NCI-H345 (cell line): Measurements from ENCODE around the gene ST6GALNAC4.

ENCODE experiments used
- DNase-seq: peaks from one replicate; lab custom pipeline; 2025; lab: John Stamatoyannopoulos, UW

The ST6GALNAC4 gene

GRCh38 chr9:127929625-127929979 is 12.8 kb upstream of the ST6GALNAC4 start:
- DNase-seq, result no peak

DNA sequence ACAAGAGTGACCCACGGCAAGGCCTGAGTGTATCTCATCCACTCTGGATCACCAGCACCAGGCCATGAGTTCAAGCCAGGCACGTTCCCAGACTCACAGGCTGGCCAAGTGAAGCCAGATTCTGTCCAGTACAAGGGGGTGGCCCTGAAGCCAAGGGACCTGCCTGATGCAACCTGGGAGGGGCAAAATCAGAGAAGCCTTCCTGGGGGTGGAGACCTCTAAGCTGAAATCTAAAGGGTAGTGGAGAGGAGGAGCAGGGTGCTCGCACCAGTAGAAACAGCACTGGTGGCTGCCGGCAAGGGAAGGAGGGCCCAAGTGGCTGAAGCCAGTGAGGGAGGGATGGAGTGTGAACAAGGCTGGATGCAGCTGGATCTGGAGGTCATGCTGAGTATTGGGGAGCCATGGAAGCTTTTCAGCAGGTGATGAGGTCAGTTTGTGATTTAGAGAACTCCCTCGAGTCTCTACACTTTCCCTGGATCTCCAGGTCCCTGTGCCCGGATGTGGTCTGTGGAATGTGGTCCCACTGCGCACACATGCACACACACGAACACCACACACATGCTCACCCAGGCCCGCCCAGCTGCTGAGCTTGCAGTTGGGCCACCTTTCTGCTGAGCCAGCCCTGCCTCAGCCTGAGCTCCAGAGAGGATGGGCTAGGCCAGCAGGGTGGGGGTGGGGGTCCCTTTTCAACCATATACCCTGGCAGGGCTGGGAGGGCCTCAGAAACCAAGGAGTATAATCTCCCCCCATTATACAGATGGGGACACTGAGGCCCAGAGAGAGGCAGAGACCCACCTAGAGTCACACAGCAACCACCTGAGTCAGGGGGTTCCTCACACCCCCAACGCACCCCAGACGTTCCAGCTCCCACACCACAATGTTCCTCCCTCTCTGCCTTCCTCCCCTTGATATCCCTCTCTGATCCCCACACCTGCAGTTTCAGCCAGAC is 12.1 kb upstream of the ST6GALNAC4 start:
- DNase-seq, result no peak

- peak; percentile 50 for DNase-seq
Observed at GRCh38 chr9:127927988-127928675, 11.3 kb upstream of the ST6GALNAC4 start.

DNA sequence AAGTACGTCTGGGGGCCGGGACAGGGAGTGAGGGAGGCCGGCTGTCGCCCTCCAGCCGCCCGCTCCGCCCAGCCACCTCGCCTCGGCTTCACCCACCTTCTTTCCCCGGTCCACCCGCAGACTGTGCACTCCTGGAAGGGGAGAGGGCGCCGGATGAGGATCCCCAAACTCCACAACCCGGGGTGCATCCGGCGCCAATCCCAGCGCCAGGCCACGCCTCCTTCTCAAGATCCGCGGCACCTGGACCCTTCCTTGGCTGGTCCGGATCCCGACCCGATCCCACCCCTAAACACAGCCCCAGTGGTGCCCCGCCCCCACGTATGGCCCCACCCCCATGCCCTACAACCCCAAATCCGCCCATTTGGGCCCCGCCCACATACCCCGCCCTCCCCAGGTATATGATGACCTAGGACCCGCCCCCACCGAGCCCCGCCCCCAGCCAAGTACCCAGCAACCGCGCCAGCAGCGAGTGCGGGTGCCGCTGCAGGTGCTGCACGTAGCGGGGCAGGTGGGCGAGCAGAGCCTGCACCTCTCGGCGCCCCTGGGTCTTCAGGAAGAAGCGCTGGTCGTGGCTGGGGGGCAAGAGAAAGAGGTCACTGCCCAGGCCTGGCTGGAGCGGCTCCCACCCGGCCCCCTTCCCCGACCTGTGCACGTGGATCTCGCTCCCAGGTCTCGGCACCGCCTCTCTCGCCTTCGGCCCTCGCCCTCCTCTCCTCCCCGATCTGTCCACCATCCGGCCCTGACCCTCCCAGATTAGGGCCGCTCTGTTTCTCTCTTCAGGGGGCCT is 10.6 kb upstream of the ST6GALNAC4 start:
- DNase-seq, result peak; percentile 83

DNA sequence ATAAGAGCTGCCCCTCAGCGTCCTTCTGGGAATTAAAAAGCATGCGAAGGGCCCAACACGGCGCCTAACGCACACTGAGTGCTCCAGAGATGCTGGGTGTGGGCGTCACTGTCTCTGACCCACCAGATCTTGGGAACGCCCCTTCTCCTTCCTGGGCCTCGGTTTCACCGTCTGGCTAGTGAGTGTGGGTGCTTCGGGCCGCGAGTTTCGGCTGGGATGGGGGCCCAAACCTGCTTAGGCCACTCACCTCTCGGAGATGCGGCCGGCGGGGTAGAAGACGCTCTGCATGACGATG is 10.0 kb upstream of the ST6GALNAC4 start:
- DNase-seq, result no peak

DNA sequence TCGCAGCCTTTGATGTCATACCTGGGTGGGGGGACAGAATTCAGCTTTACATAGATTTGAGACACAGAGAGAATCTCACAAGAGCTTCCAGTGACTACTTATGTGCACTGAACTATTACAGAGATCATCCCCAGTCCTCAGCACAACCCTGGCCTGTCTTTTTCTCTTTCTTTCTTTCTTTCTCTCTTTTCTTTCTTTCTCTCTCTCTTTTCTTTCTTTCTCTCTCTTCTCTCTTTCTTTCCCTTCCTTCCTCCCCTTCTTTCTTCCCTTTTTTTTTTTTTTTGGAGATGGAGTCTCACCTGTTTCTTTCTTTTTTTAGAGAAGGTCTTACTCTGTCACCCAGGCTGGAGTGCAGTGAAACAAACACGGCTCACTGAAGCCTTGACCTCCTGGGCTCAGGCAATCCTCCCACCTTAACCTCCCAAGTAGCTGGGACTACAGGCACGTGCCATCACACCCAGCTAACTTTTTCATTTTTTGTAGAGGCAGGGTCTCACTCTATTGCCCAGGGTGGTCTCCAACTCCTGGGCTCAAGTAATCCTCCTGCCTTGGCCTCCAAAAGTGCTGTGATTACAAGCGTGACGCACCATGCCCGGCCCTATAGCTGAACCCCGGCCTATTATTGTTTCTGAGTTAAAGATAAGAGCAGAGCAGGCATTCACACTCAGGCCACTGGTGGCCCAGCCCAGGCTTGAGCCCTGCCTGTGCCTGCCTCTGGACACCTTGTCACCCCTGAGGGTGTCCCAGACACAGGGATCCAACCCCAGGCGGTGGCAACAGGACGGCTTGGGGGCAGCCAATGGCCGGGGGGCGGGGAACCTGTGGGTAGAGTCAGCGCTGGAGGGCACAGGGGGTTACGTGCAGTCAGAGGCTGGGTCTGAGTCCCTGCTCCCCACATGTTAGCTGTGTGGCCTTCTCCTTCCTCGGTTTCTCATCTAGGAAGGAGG is 9.4 kb upstream of the ST6GALNAC4 start:
- DNase-seq, result no peak

DNA sequence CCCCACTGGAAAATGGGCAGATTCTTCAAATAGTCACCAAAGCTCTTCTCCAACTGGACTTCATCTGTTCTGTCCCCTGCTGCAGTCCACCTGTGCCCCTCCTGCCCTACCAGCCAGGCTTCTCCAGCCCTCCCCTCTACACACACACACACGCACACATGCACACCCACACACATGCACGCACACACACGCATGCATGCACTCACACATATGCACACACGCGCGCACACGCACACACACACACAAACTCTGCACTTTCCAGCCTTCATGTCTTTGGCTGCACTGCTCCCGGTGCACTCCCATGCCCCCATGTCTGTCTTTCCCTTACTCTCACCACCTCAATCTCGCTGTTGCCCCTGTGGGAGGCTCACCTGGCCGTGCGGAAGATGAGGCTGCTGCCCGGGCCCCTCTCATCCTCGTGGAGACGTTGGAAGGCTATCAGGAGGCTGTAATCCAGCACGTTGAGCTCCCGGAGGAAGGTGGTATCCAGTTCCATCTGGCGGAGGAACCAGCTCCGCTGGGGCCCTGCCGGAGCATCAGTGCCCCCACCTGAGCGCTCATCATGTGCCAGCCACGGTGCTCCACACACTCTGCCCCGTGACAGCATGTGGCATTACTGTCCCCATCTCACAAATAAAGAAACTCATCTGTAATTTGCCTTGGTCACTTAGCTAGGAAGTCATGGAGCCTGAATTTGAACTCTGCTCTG is 8.0 kb upstream of the ST6GALNAC4 start:
- no peak for DNase-seq

GRCh38 chr9:127923771-127924170 is 6.9 kb upstream of the ST6GALNAC4 start:
- no peak for DNase-seq

GRCh38 chr9:127923046-127923445 is 6.2 kb upstream of the ST6GALNAC4 start:
- no peak for DNase-seq

GRCh38 chr9:127921557-127922120 is 4.8 kb upstream of the ST6GALNAC4 start:
- DNase-seq, result peak; percentile 34

GRCh38 chr9:127920794-127921193 is 4.0 kb upstream of the ST6GALNAC4 start:
- DNase-seq, result no peak

- DNase-seq, result no peak
Observed at GRCh38 chr9:127919253-127919815, 2.5 kb upstream of the ST6GALNAC4 start.

- no peak for DNase-seq
Observed at GRCh38 chr9:127918183-127919107, 1.6 kb upstream of the ST6GALNAC4 start.

DNA sequence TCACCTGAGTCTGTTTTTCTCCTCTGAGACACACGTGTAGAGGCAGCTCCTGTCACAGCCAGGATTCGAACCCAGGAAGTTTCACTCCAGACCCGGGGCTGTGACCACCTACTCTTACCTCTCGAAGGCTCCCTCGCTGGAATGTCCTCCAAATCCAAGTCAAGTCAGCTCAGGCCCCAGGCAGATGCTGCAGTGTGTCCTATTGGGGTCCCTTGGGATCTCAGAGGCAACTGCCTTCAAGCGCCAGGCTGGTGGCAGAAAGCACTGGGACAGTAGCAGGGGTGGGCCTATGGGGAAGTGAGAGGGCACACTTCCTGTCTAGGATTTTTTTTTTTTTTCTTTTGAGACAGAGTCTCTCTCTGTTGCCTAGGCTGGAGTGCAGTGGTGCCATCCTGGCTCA is 762 bp upstream of the ST6GALNAC4 start:
- DNase-seq, result no peak

GRCh38 chr9:127915801-127916719 is 781 bp downstream of the ST6GALNAC4 start:
- DNase-seq, result no peak

DNA sequence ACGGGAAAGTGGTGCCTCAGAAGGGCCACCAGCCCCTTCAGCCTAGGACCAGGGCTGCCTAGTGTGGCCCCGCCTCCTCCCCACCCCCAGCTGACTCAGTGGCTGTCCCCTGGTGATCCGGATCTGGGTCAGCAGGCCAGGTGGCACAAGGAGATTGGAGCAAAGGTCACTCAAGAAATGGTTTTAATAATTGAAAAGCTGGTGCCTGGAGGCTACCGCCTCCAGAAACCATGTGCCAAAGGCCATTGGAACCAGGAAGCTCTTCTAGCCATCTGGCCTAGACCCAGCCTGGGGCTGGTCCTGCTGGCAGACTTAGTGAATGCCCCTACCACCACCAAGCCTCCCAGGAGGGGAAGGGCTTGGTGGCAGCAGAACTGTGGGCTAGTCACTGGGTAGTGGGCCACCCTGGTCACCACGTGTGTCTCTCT is 1.5 kb downstream of the ST6GALNAC4 start:
- no peak for DNase-seq

DNA sequence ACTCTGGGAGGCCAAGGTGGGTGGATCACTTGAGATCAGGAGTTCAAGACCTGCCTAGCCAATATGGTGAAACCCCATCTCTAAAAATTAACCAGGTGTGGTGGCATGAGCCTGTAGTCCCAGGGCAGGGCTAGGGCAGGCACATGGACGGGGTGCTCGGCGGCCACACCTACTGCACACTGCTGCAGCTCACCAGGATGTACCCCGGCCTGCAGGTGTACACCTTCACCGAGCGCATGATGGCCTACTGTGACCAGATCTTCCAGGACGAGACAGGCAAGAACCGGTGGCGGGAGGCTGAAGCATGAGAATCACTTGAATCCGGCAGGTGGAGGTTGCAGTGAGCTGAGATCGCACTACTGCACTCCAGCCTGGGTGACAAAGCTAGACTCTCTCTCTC is 3.2 kb downstream of the ST6GALNAC4 start:
- DNase-seq, result no peak

DNA sequence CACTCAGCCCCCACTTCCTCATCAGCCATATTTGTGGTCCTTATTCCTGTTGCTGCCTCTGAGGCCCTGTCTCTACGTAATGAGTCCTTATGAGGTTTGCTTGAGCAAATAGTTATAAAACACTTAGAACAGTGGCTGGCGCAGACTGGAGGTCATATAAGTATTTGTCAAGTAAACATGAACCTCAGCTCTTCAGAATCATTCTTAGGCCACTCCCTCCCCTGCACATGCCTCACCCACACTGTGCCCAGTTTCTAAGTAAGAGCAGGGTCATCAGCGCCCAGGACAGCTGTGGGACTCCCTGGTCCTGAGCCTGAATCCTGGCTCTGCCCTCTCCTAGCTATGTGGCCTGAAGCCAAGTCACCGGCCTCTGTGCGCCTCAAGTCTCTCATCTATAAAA is 4.0 kb downstream of the ST6GALNAC4 start:
- no peak for DNase-seq
